ENCODE data around the gene SLC7A5.
"Not testable (repeated sequence)": the region's sequence is repeated elsewhere in the genome, so short reads cannot be mapped to it uniquely, and the experiment has no call there.

SLC7A5 gene

DNA sequence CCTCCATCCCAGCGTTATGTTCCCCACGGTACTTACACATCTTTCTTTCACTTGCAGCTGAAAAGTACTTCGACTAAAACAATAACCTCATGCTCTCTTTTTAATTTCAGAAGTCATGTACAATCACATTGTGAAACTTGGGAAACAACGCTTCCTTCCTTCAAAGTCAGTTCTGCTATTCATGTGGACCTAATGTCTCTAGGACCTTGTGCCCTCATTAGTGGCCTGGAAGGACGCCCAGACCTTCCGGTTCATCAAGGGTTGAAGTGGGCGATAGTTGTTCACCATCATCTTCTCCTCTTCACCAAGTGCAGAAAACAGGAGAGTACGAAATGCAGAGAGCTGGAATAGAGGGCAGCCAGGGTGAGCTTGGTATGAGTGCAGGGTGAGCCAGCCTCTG is 18.6 kb upstream of the SLC7A5 start:
- not testable (repeated sequence) for DNase-seq

DNA sequence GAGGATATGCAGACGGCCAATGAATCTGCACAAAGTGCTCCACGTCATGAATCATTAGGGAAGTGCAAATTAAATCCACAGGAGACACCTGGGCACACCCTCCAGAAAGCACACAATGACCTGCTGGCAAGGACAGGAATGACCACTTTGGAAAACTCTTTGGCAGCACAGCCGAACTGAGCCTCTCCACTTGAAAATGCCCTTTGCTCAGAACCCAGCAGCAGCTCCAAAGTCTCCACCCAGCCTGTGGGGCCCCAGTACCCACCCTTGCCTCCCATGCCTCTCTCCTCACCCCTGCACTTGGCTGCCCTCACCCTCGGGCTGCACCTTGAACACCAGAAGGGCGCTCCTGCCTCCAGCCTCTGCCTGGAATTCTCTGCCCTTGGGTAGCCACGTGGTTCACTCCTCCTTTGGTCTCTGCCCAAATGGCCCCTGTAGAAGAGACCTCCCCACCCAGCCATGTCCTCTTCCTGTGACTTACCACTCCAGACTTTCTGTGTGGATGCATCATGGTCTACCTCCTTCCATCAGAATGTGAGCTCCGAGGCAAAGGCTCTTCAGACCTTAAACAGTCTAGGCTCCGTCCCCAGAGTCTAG is 16.2 kb upstream of the SLC7A5 start:
- DNase-seq = not testable (repeated sequence)

DNA sequence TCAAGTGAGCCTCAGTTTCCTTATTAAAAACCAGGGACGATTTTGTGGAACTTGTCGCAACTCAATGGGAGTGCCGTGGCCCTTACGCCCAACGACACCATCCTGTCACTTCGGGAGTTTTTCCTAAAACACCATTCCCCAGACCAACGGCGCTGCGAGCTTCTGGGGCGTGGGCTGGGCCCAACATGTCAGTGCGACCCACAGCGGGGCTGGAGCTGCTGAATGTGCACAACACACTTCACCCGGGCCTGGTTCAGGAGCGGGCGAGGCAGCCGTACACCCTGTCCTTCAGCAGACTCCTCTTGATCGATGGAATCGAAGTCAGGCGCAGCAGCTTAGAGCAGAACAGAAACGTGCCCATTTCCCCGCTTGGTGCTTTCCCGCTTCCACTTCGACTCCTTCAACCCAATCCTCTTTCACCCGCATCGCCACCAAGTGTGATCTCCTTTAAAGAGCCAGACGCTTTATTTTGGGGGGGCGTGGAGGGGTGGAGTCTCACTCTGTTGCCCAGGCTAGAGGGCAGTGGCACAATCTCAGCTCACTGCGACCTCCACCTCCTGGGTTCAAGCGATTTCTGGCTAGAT is 13.2 kb upstream of the SLC7A5 start:
- no peak for DNase-seq

DNA sequence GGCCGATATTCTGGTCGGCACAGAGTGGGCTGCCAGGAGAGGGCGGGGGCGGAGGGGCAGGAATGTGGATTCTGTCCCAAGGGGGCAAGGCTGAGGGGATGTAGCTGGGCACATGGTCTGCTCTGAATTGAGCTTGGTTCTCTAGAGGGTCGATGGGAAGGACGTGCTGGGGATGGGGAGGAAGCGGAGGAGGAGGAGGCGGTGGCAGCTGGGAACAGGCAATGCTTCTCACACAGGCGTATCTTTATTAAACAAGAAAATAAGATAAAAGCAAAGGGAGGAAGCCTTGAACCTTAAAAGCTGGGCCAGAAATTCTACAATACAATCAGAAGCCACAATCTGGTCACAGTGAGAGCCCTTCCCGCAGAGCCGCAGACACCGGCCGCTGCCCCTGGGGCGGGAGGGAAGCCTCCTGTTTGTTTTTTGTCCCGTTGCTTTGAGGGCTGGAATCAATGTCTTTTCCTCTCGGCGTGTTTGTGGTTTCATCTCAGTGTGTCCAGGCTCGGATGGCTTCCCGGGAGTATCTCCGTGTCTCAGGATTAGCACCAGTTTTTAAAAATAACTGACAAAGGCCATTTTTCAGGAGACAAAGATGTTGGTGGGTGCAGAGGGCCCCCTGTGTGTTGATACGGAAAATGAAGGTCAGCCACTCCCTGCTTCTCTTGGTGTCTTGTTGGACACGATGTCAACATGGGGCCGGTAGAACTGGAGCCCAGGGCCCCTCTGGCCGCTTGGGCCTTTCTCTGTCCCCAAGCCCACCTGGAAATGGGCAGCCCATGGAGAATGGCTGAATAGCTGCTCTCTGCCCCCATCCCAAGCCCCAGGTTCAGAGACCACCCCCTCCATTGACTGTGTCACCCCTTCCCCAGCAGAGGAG is 12.3 kb upstream of the SLC7A5 start:
- no peak for DNase-seq

DNA sequence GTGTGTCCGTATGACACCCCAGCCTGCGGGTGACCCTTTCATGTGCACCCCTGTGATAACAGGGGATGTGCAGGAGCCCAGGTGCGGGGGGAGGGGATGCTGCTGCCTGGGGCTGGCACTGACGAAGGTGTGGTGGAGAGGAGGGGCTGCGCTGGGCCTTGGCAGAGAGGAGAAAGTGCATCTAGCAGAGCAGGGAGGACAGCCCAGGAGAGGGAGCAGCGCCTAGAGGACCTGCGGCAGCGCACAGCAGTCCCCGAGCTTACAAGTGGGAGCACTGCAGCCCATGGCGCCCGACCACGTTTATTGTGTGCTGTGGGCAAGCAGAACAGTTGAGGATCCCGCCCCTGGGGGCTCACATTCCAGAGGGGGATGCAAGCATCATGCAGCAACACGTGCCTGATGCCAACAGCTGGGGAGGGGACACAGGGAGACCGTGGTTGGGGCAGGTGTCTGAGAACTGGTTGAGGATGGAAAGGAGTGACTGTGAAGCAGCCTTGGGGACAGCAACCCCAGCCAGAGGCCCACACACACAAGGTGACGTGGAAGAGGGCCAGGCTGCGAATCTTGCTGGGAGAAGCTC is 10.9 kb upstream of the SLC7A5 start:
- DNase-seq = no peak

DNA sequence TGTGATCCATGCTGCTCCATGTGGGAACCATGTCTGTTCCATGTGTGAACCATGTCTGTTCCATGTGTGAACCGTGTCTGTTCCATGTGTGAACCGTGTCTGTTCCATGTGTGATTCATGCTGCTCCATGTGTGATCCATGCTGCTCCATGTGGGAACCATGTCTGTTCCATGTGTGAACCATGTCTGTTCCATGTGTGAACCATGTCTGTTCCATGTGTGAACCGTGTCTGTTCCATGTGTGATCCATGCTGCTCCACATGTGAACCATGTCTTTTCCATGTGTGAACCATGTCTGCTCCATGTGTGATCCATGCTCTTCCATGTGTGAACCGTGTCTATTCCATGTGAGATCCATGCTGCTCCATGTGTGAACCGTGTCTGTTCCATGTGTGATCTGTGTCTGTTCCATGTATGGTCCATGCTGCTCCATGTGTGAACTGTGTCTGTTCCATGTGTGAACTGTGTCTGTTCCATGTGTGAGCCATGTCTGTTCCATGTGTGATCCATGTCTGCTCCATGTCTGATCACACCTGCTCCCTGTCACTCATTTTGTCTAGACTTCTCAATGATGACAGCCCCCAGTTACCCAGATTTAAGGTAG is 10.2 kb upstream of the SLC7A5 start:
- not testable (repeated sequence) for DNase-seq

DNA sequence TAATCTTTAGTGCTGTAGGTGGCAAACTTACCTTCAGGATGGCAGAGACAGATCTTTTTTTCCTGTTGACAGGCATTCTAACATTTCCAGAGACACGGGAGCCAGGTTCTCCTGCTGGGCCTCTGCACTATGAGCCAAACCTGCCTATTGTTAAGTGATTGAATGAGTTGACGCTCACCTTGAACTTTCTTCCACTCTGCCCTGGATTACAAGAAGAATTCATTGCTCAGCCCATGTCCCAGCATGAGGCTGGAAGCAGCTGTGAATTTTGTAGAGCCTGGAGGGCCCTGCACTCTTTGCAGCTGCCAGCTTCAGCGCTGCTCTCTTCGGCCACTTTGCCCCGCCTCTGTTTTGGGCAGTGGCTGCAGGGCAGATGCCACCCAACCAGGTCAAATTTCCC is 9.4 kb upstream of the SLC7A5 start:
- DNase-seq = no peak

DNA sequence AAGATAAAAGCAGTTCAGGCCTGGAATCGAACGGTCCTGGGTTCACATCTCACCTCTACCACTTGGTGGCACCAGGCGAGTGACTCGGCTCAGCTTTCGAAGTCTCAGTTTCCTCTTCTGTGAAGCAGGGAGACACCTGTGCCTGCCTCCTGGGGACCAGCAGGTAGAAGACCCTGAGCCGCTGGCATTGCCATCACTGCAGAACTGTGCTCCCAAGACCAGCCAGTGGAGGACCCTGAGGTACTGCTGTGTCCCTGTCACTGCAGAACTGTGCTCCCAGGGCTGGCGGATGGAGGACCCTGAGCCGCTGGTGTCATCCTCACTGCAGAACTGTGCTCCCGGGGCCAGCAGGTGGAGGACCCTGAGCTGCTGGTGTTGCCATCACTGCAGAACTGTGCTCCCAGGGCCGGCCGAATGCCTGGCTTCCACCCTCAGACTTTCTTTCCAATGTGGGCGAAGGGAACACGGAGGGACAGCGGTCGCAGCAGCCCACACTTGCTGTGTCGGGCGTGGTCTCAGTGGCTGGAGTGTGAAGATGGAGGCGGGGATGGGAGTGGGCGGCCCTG is 8.7 kb upstream of the SLC7A5 start:
- DNase-seq = peak; percentile 49

DNA sequence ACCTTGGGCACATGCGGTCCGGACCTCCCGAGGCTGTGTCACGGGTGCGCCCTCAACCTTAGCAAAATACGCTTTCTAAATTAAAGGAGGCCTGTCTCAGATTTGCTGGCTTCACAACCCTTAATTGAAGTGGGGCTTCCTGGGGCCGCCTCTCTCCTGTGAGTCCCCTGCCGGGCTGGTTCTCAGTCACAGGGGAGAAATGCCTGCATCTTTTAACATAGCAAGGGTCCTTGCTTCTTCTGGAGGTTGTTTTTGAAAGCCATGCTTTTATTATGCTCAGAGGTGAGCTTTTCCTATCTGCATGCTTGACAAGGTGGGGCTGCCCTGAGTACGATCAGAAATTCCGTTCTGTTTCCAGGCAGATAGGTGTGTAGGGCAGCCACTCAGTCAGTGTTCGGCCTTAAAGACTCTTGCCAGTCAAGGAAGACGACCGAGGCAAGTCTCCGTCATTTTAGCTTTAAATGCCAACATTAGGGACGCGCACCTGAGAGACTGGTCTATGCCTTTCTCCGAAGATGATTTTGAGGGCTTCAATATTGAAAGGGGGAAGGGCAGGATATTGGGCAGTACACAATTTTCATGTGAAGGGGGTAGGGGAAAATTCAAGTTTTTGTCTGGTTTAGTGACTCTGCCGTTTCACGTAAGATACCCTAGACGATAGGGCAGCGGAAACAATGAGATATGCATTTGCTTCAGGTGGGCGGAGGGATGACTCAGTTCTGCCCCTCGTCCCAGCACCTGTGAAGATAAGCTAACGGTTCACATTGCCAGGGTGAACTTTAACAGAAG is 5.5 kb upstream of the SLC7A5 start:
- peak; percentile 88 for DNase-seq

DNA sequence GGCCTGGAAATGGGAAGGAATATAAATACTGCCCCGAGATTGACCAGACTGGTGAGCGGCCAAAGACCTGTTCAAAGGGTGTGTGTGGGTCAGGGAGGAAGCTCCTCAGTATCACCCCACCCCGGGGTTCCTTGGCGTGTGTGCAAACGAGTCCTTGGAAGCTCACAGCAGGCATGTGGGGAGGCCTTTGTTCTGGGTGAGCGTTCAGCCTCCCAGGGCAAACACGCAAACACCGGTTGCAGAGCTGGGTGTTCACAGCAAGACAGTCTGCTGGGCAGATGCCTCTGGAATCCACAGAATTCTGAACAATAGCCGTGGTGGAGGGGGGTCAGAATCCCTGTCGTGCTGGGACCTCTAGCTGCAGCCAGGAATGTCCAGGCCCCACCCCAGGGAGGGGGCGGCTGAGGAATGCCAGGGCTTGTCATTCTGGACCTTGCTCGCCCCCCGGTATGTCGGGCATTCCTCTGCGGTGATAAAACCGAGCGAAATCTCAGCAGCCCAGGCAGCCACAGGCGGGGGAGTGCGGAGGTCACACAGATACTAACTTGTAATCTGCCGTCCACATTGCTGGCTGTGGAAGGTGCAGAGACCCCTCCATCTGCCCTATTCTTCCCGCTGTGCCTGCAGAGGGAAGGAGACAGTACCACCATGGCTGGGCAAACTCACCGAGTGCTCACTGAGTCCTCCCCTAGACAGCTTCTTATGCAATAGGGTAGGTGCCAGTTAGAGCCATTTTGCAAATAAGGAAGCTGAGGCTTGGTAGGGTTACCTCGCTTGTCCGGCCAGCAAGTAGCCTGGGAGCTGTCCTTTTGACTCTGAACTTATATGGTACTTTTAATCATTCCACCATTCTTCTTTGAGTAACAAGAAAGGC is 1.3 kb upstream of the SLC7A5 start:
- not testable (repeated sequence) for DNase-seq

DNA sequence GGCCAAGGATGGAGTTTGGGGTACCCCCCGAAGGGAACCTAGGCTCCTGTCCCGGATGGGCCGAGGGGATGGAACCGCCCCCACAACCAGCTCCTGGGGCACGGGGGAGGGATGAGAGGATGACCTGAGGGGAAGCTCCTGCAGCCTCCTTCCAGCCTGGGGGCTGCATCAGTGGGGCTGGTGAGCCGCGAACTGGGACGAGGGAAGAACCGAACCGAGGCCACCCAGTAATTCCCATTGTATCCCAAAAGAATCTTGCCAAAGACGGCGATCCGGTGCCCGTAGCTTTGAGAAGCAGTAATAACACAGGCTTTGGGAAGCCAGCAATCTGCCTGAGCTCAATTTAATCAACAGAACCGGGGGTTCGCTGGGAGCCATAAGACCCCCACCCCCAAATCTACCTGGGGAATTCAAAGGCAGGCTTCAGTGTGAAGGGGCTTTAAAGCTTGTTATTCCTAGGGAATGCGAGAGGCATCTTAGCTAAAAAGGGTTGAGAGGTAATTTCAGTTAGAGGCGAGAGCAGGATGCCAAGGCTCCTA is 641 bp upstream of the SLC7A5 start:
- not testable (repeated sequence) for DNase-seq

DNA sequence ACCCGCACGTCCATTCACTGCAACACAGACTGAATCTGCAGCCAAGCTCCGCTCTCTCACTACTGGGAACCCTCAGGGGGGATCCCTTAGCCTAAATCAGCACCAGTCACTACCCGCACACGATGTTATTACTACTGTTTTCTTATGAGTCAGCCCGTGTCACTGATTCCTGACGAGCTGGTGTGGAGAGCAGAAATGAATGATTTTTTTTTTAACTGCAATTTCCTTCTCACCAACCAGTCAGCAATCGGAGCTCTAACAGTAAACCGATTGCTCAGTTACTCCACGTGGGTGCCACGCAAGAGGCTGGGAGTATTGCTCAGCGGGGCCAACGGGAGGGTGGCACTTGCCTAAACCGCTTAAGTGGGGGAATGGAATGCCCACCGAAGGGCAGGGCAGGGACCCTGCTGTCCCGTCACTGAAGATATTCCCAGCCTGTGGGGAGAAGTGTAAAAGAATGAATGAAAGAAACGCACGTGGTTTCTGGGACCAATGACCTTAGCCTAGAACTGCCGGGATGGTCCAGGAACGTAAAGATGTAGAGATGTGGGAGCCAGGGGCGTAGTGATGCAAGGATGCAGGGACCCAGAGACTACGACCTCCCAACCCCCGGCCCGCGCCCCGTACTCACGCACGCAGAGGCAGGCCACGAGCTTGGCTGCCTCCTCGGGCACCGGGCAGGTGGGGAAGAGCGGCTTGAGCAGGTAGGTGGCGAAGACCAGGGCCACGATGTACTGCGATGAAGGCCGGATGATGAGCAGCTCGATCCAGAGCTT is 865 bp downstream of the SLC7A5 start:
- DNase-seq = peak; percentile 83

DNA sequence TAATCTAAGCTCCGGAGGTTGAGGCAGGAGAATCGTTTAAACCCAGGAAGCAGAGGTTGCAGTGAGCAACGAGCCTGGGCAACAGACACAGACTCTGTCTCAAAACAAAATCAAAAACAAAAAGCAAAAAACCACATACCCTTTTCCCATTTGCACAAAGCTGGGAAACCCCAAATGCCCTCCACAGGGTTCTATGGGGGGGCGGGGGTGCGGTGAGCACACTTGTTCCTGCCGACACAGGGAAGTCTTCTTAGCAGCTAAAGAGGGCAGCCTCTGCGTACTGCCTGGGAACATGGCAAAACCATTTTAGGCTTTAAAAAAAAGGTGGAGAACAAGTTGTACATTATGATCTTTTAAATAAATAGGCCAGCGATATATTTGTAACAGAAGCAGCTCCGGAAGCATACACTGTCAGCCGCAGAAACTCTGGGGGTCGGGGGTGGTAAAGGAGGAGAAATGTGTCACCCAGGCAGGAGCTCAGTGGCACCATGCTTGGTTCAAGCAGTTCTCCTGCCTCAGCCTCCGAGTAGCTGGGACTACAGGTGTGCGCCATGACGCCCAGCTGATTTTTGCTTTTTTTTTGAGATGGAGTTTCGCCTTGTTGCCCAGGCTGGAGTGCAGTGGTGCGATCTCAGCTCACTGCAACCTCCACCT is 3.3 kb downstream of the SLC7A5 start:
- DNase-seq = peak; percentile 61

DNA sequence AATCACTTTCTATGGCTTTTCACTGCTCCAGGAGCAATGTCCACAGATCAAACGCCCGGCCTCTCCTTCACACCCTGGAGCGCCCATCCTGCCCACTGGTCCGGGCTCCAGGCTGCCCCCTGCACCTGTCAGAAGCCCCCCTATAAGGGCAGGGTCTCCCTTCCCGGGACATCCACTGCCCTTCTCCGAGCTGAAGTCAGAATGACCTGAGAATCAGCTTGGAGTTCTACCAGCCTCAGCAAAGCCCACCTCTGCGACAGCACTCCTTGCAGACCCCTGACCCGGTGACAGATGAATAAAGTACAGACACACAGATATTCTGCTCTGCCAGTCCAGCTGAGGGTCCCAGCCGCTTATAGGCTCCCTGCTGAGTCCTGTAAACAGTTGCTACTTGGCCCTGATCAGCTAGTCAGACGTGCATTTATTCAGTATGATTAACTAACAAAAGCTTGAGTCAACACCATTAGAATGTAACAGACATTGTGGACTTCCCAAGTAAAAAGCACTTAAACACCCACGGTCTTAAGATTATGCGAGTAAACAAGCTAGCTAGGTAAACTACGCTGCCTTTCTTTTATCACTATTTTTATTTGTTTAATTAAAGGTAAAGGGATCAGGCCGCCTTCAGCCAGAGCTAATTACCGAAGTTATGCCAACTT is 4.8 kb downstream of the SLC7A5 start:
- no peak for DNase-seq

DNA sequence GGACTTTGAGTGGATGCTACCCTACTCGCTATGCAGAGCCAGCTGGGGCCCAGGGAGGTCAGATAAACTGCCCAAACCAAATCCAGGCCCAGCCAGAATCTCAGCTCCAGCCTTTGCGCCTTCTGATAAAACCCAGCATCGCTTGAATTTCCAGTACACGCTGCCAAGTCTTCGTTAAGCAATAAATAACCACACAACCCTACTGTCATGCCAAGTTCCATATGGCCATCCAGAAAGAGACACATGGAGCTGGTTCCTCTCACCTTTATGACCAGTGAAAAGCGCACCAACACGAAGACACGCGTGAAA is 6.0 kb downstream of the SLC7A5 start:
- DNase-seq = not testable (repeated sequence)

DNA sequence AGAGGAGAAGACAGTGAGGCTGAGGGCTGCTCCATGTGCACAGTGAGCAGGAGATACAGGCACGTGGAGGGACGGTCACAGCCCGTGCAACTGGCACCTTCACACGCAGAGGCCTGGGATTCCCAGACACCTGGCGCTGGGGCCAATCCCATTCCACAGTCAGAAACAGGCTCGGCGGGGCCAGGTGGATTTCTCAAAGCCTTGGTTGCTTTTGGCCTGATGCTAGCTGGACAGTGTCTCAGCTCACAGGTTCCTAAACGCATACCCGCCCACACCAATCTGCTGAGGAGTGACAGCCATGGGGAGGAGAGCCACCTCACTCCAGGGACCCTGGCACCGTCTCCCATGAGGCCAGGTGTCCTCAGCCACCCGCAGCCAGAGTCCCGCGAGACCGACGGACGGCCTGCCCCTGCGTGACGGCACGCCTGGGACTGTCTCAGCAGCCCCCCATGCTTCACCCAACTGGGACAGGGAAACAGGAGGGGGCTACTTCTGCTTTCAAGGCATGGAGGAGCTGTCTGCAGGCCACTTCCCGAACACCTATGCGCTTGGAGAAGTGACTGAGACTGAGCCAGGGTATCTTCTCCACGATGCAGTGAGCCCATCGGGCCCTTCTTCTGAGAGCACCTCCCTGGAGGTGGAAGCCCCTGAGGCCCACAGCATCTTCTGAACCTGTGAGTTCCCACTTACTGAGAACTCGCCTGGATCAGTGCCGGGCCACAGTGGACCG is 6.5 kb downstream of the SLC7A5 start:
- not testable (repeated sequence) for DNase-seq

DNA sequence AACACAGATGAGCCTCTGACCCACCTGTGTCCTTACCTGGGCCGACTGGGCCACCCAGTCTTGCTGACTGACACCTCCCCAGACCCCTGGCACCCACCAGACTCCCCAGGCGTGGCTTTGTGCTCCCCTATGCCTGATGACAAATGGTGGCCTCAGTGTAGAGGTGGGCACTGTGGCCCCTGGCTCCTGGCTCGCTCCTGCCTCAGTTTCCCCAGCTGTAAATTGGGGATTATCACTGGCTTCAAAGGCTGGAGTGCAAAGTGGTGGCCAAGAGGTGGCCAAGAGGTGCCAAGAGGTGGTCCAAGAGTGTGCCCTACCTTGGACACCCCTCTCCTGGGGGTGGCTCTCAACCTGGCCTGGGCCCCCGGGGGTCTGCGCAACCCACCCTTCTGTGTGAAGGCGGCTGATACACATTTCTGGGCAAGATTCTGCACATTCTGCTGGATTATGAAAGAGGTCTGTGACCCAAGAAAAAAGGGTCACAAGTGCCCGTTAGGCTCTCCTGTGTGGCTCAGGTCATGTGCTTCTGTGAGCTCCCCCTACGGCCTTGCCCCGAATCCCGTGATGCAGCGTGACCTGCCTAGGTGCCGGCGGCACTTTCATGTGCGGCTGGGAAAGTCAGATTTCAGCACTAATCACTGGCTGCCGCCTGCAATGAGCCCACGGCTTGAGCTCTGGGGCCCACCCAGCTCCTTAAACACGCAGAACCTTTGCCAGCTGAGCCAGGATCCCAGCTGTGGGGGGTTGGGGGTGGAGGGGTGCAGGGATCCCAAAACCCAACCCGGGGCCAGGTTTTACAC is 7.8 kb downstream of the SLC7A5 start:
- DNase-seq = not testable (repeated sequence)

All from stimulated activated CD4-positive, alpha-beta T cell treated with anti-CD3 and anti-CD28 coated beads, Interleukin-1b, Interleukin-23, amount 100 ng/mL, for 48 hours (primary cell).